ENCODE measurements around the gene TSPYL1.

TSPYL1 gene

GRCh38 chr6:116280161-116280932 lies 617 bp upstream of the TSPYL1 start:
- no peak for TF ChIP-seq SNAI2 (CRISPR knock-in tag; IDR thresholded peaks at IDR 0.05)
- TF ChIP-seq ZFP3 (CRISPR knock-in tag; IDR thresholded peaks at IDR 0.05): no peak
- TF ChIP-seq RARB (CRISPR knock-in tag; IDR thresholded peaks at IDR 0.05): no peak
- TF ChIP-seq OSR1 (CRISPR knock-in tag; IDR thresholded peaks at IDR 0.05): no peak
- TF ChIP-seq, protein P1, sequence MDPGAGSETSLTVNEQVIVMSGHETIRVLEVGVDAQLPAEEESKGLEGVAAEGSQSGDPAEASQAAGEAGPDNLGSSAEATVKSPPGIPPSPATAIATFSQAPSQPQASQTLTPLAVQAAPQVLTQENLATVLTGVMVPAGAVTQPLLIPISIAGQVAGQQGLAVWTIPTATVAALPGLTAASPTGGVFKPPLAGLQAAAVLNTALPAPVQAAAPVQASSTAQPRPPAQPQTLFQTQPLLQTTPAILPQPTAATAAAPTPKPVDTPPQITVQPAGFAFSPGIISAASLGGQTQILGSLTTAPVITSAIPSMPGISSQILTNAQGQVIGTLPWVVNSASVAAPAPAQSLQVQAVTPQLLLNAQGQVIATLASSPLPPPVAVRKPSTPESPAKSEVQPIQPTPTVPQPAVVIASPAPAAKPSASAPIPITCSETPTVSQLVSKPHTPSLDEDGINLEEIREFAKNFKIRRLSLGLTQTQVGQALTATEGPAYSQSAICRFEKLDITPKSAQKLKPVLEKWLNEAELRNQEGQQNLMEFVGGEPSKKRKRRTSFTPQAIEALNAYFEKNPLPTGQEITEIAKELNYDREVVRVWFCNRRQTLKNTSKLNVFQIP (CRISPR knock-in tag; IDR thresholded peaks at IDR 0.05; ENCODE audit: borderline replicate concordance, low read depth): no peak
- TF ChIP-seq GLIS3 (CRISPR knock-in tag; IDR thresholded peaks at IDR 0.05): no peak
- TF ChIP-seq ESRRG (CRISPR knock-in tag; IDR thresholded peaks at IDR 0.05): no peak
- no peak for TF ChIP-seq TOX (CRISPR knock-in tag; IDR thresholded peaks at IDR 0.05; ENCODE audit: borderline replicate concordance)
- TF ChIP-seq ZFP30 (CRISPR knock-in tag; IDR thresholded peaks at IDR 0.05): no peak
- TF ChIP-seq PPARA (CRISPR knock-in tag; IDR thresholded peaks at IDR 0.05; ENCODE audit: borderline replicate concordance): no peak
- no peak for TF ChIP-seq BACH2 (CRISPR knock-in tag; IDR thresholded peaks at IDR 0.05; ENCODE audit: borderline replicate concordance)
- no peak for TF ChIP-seq ZC3H10 (CRISPR knock-in tag; IDR thresholded peaks at IDR 0.05)
- TF ChIP-seq TCF4 (CRISPR knock-in tag; IDR thresholded peaks at IDR 0.05; ENCODE audit: borderline replicate concordance): no peak
- TF ChIP-seq ARNTL (CRISPR knock-in tag; IDR thresholded peaks at IDR 0.05; ENCODE audit: borderline replicate concordance, low read depth): no peak
- TF ChIP-seq CSRNP3 (CRISPR knock-in tag; IDR thresholded peaks at IDR 0.05): no peak
- TF ChIP-seq ISL1 (CRISPR knock-in tag; IDR thresholded peaks at IDR 0.05): no peak
- TF ChIP-seq ZNF70 (CRISPR knock-in tag; IDR thresholded peaks at IDR 0.05): no peak
- TF ChIP-seq ZNF565 (CRISPR knock-in tag; conservative IDR thresholded peaks at IDR 0.05; ENCODE audit: low read depth): no peak
- TF ChIP-seq, protein P2, sequence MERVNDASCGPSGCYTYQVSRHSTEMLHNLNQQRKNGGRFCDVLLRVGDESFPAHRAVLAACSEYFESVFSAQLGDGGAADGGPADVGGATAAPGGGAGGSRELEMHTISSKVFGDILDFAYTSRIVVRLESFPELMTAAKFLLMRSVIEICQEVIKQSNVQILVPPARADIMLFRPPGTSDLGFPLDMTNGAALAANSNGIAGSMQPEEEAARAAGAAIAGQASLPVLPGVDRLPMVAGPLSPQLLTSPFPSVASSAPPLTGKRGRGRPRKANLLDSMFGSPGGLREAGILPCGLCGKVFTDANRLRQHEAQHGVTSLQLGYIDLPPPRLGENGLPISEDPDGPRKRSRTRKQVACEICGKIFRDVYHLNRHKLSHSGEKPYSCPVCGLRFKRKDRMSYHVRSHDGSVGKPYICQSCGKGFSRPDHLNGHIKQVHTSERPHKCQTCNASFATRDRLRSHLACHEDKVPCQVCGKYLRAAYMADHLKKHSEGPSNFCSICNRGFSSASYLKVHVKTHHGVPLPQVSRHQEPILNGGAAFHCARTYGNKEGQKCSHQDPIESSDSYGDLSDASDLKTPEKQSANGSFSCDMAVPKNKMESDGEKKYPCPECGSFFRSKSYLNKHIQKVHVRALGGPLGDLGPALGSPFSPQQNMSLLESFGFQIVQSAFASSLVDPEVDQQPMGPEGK (CRISPR knock-in tag; IDR thresholded peaks at IDR 0.05; ENCODE audit: borderline replicate concordance): no peak
- ATAC-seq: 0 out of 3 replicates have a peak, but pooled peaks have one; percentile 1

DNA sequence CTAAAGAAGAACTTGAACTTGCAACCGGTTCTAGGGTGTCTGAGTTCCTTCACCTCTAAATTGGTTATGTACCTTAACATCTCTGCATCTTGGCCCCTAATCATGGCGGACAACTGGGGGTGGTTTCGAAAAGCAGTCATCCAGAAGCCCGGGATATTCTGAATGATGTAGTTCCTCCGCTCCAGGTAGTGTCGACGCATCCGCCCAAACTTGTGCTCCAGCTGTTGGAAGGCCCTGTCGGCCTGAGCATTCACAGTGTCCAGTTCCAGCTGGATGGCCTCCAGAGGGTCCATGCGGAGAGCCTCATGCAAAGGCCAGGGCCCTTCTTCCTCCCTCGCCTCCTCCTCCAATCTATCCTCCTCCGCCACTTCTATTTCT lies 887 bp downstream of the TSPYL1 start:
- peak; percentile 27; the same call in 2 of the 3 replicates for ATAC-seq
- no peak for TF ChIP-seq RARB (CRISPR knock-in tag; IDR thresholded peaks at IDR 0.05)
- TF ChIP-seq, protein P3, sequence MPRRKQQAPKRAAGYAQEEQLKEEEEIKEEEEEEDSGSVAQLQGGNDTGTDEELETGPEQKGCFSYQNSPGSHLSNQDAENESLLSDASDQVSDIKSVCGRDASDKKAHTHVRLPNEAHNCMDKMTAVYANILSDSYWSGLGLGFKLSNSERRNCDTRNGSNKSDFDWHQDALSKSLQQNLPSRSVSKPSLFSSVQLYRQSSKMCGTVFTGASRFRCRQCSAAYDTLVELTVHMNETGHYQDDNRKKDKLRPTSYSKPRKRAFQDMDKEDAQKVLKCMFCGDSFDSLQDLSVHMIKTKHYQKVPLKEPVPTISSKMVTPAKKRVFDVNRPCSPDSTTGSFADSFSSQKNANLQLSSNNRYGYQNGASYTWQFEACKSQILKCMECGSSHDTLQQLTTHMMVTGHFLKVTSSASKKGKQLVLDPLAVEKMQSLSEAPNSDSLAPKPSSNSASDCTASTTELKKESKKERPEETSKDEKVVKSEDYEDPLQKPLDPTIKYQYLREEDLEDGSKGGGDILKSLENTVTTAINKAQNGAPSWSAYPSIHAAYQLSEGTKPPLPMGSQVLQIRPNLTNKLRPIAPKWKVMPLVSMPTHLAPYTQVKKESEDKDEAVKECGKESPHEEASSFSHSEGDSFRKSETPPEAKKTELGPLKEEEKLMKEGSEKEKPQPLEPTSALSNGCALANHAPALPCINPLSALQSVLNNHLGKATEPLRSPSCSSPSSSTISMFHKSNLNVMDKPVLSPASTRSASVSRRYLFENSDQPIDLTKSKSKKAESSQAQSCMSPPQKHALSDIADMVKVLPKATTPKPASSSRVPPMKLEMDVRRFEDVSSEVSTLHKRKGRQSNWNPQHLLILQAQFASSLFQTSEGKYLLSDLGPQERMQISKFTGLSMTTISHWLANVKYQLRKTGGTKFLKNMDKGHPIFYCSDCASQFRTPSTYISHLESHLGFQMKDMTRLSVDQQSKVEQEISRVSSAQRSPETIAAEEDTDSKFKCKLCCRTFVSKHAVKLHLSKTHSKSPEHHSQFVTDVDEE (CRISPR knock-in tag; IDR thresholded peaks at IDR 0.05): no peak

DNA sequence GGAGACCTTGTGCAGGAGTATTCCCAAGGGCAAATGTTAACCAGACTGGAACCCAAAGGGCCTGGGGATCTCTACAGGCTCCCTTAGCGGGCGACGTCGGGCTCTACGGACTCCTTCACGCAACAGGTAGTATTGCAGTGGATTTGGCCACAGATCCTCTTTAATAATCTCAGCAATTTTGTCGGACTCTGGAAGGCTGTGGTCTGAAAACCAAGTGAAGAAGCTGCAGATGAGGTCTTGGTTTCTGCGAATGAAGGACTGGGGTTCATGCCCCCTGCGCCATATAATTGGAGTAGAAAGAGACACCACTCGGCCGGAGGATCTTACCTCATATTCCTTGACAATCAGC lies 1.3 kb downstream of the TSPYL1 start:
- ATAC-seq: no peak
- TF ChIP-seq ZNF70 (CRISPR knock-in tag; IDR thresholded peaks at IDR 0.05) (no peak), ZFP30 (CRISPR knock-in tag; IDR thresholded peaks at IDR 0.05) (no peak), OSR1 (CRISPR knock-in tag; IDR thresholded peaks at IDR 0.05) (no peak), ARNTL (CRISPR knock-in tag; IDR thresholded peaks at IDR 0.05; ENCODE audit: borderline replicate concordance, low read depth) (no peak), TCF4 (CRISPR knock-in tag; IDR thresholded peaks at IDR 0.05; ENCODE audit: borderline replicate concordance) (no peak), ZNF8 (CRISPR knock-in tag; IDR thresholded peaks at IDR 0.05) (no peak), CSRNP3 (CRISPR knock-in tag; IDR thresholded peaks at IDR 0.05) (no peak), RARB (CRISPR knock-in tag; IDR thresholded peaks at IDR 0.05) (no peak)
- TF ChIP-seq, protein P1 (CRISPR knock-in tag; IDR thresholded peaks at IDR 0.05; ENCODE audit: borderline replicate concordance, low read depth): no peak
- TF ChIP-seq, protein P3 (CRISPR knock-in tag; IDR thresholded peaks at IDR 0.05): no peak
